Activated CD8-positive, alpha-beta memory T cell treated with anti-CD3 and anti-CD28 coated beads for 1 hour (primary cell): ENCODE data around the gene ACOD1.

ENCODE experiments used
- DNase-seq, 2 donors: peaks; one replicate each; pipeline ENCODE4 v3.0.0-alpha.2; 2020; ENCODE audit warnings: low read depth in 1 of 2; ENCODE audit errors: extremely low read depth in 1 of 2

The ACOD1 gene

DNA sequence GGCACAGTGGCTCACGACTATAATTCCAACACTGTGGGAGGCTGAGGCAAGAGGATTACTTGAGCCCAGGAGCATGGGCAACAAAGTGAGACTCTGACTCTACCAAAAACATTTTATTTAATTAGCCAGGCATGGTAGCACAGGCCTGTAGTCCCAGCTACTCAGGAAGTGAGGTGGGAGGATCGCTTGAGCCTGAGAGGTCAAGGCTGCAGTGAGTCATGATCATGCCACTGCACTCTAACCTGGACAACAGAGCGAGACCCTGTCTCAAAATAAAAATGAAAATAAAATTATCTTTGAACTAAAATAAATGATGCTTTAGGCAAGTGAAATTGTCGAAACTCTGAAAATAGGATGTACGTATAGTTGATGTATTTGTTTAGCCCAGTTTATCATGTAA, 35.4 kb downstream of the ACOD1 start:
- DNase-seq = no peak

DNA sequence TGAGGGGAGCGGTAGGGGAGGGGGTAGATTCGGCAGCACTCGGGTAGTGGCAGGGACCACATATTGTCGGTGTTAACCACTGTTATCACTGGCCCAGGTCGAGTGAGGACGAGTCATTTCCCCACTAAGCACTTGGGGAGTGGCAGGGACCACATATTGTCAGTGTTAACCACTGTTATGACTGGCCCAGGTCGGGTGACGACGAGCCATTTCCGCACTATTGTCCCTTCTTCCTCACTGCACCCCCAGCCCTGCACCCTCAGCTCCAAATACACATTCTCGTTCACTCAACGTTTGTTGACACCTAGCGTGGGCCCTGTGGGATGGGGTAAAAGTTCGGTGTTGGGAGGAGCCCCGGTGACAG, 43.1 kb downstream of the ACOD1 start:
- peak; percentile 46 to 67 for DNase-seq

DNA sequence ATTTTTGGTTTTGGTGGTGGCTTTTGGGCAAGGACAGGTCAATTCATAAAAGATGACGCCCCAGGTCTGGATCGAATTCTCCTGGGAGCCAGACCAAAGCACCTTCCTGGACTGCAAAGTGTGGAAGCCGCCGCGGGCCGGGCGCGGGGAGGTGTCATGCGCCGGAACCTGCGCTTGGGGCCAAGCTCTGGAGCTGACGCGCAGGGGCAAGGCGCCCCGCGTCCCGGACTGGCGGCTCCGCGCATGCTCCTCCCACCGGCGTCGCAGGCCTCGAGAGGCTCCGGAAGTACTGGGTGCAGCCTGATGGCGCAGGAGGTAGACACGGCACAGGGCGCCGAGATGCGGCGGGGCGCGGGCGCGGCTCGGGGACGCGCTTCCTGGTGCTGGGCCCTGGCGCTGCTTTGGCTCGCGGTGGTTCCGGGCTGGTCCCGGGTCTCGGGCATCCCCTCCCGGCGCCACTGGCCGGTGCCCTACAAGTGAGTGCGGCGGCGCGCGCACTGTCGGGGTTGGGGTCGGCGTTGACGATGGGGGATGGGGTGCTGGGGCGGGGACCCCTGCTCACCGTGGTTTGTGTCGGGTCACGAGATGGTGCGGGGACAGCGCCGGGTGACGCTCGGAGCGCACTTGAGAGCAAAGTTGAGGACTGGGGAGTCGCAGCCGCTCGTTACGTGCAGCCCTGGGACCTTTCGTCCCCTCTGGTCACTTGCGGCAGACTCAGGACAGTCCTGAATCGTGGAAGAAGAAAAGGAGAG, 43.7 kb downstream of the ACOD1 start, which contains the start of gene CLN5:
CLN5 (plus strand) TSS at position 286 of the 752 bp plus-strand sequence; CDS start at position 304, 18 bp downstream.
- peak; percentile 79 to 89 for DNase-seq

DNA sequence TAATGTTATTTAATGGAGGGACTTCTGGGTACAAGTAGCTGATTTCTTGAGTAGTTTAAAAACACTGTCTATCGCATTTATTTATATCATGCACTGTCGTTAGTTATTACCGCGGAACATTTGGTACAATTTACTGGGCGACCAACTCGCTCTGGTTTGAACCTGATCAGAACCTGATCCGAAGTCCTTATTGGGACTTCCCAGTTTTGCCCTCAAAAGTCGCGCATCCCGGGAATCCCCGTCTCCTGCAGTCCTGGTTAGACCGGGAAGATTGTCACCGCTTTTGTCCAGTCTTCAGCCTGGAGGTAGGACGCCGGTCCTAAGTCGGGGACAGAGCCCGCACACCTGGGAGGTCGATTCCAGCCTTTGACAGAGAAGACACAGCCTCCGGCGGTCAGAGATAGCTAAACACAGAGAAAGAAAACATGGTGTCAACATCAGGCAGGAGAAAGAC, 44.3 kb downstream of the ACOD1 start:
- no peak for DNase-seq

DNA sequence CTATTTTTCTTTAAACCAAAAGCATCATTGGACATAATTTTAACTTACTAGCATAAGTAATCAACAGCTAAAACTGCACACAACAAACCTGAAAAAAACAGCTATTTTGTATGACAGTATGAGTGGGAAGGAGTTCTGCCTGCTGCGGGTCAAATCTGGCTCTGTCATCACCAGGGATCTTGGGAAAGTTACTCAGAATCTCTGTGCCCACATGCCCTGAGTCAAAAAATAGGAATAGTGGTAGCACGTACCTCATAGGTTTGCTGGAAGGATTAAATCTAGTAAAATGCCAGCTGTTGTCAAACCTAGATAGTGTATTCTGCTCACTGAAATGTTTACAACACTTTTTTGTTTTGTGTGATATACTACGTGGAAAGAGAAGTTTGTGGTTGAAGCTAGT, 44.7 kb downstream of the ACOD1 start:
- DNase-seq = no peak

DNA sequence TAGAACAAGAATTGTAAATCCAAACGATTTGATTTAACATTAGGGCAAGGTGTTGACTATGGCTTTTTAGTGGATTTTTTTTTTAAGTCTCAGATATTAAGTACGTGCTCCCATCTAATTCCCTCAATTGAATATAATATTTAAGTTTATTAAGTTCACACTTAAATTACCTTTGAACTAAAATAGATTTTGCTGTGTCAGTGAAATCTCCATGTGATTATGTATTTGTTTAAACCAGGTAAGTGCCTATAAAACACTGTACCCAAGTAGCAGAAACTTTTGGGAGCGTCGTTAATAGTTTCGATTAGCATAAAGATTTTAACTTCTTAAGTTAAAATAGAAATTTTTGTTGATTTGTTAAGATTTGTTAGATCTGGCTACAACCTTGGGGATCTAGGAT, 45.2 kb downstream of the ACOD1 start:
- DNase-seq = no peak

DNA sequence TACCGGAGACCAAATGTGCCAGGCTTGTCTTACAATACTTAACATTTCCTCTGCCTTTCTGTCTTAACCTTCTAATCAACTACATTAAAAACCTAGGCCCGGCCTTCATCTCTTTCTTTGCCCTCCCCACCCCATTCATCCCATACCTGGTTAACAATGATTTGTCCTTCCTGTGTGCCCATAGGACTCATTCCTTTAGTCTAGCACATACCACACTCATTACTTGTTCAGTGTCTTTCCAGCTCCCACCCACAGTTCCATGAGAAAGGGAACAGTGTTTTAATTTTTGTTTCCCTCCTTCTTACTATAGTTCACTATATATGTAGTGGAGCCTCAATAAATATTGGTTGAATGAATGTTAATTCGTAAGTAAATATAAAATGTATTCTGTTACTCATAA, 46.0 kb downstream of the ACOD1 start:
- DNase-seq = no peak

DNA sequence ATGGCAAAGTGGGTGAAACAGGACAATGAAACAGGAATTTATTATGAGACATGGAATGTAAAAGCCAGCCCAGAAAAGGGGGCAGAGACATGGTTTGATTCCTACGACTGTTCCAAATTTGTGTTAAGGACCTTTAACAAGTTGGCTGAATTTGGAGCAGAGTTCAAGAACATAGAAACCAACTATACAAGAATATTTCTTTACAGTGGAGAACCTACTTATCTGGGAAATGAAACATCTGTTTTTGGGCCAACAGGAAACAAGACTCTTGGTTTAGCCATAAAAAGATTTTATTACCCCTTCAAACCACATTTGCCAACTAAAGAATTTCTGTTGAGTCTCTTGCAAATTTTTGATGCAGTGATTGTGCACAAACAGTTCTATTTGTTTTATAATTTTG, 52.2 kb downstream of the ACOD1 start:
- DNase-seq = no peak

DNA sequence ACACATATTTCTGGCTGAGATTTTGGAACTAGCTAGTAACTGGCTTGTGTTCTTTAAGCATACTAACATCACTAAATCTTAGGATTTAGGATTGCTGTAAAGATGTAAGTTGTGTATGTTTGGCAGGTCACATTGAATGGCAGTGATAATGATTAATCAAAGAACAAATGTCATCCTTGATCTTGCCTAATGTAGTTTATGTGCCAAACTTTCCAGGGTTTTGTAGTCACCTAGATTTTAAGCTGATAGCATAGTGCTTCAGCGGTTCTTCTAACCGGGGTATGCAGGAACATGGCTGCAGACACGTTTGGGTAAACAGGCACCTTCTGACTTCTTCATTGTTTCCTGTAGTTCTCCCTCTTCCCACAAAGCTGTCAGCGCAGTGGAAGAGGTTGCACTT, 53.2 kb downstream of the ACOD1 start:
- no peak for DNase-seq

DNA sequence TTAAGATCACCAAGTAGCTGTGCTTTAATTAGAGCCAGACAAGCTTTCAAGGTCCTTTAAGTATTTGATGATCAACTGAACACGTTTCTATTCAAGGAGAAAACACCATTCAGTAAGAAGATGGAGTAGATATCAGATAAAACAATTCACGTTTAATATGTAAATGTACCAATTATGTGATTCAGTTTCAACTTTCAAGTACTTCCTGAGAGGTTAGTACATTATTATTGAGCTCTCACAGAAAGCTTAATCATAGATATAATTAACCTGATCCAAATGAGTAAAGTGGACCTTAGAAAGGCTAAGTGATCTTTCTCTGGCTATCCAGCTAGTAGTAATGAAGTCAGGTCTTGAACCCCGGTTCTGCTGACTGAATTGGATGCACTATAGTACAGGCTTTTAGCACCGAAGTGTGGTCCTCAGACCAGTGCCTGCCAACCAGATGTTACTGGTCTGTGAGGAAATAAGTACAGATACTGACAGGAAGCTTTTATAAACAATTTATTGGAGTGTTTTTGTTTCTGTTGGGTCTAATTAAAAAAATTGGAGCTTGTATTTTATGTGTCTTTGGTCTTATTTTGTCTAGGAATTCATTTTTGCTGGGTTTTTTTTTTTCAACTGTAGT, 53.8 kb downstream of the ACOD1 start:
- DNase-seq = no peak

DNA sequence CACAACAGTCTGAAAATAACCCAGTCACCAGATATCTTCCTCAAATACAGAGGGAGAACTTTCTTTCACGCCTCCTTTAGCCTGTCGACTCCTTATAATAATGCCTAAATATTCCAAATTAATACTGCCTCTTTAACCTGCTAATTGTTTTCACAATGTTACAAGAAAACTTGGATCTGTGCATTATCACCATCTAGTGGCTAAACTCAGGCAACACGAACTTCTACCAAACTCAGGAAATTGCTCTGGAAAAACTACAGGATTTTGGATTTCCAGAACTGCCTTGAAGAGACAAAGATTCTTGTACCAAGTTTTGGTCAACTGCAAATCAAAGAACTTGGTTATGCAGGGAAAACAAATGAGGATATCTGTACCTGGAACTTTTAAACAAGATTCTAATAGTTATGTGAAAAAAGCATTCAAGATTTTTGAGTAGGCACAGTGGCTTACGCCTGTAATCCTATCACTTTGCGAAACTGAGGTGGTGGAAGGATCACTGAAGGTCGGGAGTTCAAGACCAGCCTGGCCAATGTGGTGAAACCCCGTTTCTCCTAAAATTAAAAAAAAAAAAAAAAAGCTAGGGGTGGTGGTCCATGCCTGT, 54.4 kb downstream of the ACOD1 start:
- DNase-seq = no peak
